ENCODE data around the gene HERC2.
"Not testable (repeated sequence)": the region's sequence is repeated elsewhere in the genome, so short reads cannot be mapped to it uniquely, and the experiment has no call there.

Gene HERC2

GRCh38 chr15:28221696-28222095 lies 100.3 kb downstream of the HERC2 start:
- DNase-seq, result not testable (repeated sequence)

- no peak for DNase-seq
Observed at GRCh38 chr15:28219116-28219515, 102.9 kb downstream of the HERC2 start.

DNA sequence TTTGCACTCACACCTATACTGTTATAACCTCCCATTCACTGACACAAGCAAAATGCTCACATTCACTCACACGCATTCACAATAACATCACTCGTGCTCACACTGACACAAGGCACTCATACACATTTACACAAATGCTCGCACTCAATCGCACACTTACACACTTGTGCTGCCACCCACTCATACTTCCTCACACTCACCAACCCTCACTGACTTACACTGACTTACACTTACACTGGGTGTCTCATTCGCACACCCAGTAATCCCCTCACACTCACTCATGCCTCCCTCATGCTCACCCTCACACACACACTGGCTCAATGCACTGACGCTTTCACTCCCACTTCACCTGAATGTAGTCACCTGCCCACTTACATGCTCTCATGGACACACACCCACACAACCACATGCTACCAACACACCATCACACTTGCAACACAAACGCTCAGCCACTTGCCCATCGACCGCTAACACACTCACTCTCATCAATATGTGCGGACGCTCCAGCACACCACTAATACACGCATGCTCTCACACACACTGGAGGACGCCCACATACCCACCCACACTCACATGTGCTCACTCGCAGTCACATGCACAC lies 104.9 kb downstream of the HERC2 start:
- not testable (repeated sequence) for DNase-seq

- not testable (repeated sequence) for DNase-seq
Observed at GRCh38 chr15:28215521-28215920, 106.5 kb downstream of the HERC2 start.

DNA sequence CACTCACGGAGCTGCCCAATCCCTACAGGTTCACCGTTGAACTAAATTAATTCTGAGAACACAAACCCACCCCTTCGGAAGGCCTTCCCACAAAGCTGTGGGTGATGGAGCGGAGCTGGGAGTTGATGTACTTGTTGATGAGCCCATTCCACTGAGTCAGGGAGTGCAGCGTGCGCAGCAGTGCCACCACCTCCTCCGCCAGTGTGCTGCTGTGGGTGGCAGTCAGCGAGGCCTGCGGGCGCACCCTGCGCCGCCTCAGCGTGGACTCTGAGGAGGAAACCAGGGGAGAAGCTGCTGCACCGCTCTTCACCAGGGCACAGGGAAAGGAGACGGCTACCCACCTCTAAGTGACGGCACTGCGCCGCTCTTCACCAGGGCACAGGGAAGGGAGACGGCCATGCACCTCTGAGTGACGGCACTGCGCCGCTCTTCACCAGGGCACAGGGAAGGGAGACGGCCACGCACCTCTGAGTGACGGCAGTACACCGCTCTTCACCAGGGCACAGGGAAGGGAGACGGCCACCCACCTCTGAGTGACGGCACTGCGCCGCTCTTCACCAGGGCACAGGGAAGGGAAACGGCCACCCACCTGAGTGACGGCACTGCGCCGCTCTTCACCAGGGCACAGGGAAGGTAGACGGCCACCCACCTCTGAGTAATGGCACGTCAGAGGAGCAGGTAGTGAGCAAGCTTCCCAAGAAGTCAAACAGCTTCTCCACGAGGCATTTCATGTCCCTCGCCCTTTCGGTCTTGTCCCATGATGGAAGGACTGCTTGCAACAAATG lies 107.8 kb downstream of the HERC2 start:
- not testable (repeated sequence) for DNase-seq

DNA sequence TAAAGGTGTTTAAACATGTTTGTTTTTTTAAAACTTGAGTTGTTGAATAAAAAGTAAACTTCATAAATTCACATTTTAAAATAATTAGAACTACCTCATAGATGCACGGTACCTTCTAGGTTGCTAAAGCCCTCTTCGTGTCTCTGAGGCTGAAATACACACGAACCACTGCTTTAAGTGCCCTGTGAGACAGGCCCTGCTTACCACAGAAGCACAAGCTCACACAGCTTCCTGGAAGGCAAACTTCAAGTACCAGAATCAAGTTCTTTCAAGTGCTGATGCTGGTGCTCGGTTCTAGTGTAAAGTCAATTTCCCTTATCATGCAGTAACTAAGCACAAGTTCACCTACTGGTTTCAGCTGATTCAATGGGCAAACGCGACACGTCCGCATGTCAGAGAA lies 108.6 kb downstream of the HERC2 start:
- DNase-seq, result not testable (repeated sequence)

GRCh38 chr15:28208583-28208982 lies 113.4 kb downstream of the HERC2 start:
- DNase-seq, result no peak

DNA sequence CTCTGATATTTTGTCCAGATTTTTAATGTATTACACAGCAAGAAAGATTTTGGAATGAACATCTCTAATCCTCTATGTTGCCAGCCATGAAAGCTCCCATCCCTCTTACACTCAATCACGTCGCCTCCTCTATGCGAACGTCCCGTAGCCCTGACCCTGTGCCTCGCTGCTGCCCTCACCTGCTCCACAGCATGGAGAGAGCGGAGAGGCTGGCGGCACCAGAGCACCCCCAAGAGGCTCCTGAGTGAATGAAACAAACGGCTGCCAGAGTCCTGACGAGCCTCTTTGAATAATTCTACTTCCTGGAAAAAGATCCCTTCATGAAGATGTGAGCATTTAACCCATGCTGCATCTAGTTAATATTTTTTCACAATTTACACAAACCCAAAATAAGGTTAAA lies 116.3 kb downstream of the HERC2 start:
- not testable (repeated sequence) for DNase-seq

GRCh38 chr15:28203055-28203828 lies 118.7 kb downstream of the HERC2 start:
- DNase-seq, result not testable (repeated sequence)

- not testable (repeated sequence) for DNase-seq
Observed at GRCh38 chr15:28202124-28202523, 119.9 kb downstream of the HERC2 start.

GRCh38 chr15:28198215-28198614 lies 123.8 kb downstream of the HERC2 start:
- not testable (repeated sequence) for DNase-seq

DNA sequence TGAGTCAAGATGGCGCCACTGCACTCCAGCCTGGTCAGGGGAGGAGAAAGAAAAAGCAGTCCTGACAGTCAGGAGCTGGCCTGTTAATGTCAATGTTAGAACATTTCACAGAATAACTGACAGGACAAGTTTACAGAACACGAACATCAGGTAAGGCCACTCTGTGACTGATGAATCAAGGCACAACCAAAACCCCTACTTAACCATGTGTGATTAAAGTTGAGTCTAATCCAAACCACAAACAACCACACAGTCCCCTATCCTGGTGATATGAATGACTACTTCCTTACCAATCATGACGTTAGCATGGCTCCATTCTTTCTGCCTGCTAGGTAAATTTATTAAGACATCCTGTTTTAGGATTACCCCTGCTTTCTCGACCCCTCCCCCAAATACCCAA lies 124.3 kb downstream of the HERC2 start:
- DNase-seq, result not testable (repeated sequence)

GRCh38 chr15:28196581-28196980 lies 125.4 kb downstream of the HERC2 start:
- not testable (repeated sequence) for DNase-seq

DNA sequence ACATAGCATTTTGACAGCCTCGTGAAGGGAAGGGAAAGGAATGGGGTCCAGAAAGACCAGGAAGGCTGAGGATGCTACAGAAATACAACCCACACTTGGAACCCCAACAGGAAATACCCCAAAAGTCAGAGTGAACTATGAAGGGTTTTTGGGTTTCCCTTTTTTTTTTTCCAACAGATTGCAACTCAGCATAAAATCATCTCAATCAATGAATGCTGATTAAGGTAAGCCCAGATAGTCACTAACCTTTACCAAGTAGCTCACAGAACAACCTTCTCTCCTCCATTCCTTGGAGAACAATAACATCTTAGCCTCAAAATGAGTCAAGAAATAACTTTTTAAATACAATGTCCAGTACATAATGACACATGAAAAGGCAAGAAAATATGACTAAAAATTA lies 129.2 kb downstream of the HERC2 start:
- DNase-seq, result no peak

DNA sequence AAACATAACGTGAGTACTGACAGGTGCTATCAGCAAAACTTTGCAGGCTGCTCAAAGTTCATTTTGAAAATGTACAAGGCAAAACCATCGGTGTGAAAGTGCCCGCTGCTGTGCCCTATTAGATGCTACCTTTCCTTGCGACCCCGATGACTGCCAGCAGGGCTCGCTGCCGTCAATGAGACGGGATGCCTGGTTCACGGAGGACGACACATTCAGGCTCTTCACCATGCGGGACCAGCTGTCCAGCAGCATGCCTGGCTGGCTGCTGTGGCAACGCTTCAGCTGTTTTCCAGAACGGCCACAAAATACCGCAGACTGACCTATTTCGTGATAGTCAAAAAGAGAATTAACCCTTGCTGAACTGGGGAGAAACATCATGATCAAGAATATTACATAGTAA lies 130.1 kb downstream of the HERC2 start:
- no peak for DNase-seq

GRCh38 chr15:28190391-28191174 lies 131.4 kb downstream of the HERC2 start:
- DNase-seq, result no peak

DNA sequence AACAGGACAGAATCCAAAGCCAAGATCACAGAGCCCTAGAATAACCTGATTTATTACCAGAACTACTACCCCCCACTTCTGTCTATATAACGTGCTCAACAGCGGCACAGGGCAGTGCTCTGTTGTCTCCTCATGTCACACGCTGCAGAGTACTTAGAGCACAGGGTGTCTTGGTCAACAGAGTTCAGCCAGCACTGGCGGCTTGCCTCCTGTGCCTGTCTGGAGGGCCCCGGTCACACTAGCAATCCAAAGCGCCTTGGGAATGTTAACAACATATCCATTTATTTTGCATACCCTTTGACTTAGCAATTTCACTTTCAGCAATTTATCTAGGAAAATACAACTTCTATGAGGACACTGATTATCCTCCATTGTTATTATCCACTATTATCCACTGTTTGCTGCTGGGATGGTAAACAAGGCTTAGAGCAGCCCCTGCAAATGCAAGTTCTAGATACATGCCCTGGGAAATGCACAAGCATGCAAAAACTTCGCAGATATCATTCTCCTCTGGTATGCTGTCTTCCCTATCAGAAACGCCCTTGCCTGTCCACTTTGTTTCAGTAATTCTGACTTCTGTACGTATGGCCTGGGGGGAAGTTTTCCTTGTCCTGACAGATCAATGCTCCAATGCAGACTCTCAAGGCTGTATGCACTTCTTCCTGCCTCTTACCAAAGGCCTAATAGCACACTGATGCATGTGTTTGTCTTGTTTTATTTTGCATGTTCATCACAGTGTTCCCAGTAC lies 136.7 kb downstream of the HERC2 start:
- DNase-seq, result no peak

DNA sequence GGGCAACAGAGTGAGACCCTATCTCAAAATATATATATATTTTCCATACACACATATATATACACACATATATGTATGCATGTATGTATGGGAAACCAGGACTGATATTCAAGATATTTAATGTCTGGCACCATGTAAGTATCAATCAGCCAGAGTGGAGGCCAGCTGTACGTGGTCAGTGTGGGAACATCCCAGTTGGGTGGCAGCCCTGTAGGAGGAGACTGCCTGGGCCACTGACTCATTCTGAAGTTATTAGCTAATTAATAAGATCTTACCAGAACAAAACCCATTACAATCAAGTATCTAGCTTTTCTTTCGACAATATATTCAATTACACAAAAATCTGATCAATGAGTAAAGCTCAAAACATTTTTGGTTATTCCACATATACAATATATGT lies 137.8 kb downstream of the HERC2 start:
- no peak for DNase-seq

- no peak for DNase-seq
Observed at GRCh38 chr15:28182731-28183130, 139.2 kb downstream of the HERC2 start.

DNA sequence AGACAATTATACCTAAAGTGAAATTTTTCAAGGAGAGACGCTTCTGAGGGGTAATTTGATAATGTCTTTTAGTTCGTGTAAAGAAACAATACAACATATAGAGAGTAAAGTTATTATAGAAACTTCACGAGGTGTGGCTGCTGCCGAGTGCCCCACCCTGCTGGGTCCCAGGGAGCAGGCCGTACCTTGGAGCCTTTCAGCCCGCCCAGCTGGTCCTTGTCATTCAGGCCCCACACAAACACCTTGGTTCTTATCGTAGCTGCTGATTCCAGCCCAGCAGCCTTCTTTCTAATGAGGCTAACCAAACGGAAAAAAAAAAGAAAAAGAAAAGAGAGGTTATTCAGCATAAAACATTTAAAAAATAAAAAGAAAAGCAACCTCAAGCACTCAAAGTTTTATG lies 139.8 kb downstream of the HERC2 start:
- DNase-seq, result no peak

- no peak for DNase-seq
Observed at GRCh38 chr15:28181366-28181765, 140.6 kb downstream of the HERC2 start.

DNA sequence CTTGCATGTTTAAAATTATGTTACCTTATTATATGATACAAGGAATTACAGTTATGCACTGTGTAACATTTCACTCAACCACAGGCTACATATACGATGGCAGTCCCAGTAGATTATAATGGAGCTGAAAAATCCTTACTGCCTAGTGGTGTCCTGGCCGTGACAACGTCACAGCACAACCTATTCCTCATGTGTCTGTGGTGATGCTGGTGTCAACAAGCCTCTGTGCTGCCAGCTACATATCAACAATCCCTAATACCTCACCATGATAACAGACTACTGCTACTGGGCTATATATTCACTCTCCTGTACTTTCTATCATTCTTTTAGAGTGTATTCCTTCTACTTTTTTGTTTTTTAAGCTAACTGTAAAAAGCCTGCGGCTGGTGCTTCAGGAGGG lies 142.7 kb downstream of the HERC2 start:
- no peak for DNase-seq
